Measurements from ENCODE around the gene ABCB6.

The ABCB6 gene

DNA sequence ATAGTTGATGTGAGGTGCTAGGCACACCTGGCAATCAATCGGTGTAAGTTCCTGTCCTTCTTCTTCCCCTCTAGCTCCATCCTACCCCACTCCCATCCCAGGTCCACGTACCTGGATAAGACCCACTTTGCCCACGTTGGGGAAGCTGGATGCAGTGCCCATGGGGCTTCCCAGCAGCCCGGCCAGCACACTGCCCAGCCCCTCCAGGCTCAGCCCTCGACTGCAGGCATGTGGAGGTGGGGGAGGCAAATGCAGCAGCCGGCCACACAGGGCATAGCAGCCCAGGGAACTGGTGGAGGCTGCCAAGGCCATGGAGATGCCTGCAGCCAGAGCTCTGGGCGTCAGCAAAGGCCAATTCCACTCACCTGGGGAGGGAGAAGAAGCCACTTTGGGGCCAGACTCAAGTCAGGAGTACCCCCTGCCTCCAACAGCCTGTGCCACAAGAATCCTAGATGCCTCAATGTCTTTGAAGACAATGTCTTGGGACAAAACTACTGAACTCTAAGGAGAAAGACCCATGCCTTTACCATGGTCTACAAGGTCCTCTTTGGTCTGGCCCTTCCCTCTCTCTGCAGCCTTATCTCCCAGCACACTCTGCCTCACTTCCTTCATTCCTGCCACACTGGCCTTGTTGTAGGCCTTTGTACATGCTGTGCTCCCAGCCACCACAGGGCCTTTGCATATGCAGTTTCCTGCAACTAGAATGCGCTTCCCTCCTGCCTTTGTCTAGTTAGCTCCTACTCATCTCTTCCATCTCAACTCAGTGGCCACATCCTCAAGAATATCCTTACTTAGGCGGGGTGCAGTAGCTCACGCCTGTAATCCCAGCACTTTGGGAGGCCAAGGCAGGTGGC is 53.5 kb downstream of the ABCB6 start:
- DNase-seq, result no peak

DNA sequence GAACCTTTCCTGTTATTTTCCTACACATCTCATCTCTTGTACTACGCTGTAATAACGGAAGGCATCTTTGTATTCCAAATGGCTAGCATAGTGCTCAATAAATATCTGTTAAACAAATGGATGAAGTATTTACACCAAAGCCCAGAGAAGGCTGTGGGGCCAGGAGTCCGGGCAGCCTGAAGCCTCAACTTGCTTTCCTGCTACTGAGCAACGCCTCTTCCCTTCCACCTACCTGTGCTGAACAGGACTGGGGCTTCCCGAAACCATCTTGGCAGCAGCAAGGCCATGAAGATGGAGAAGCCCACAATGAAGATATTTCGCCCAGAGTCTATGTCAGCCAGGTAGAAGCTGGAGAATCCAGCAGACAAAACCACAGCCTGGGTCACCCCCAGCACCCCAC is 55.6 kb downstream of the ABCB6 start:
- DNase-seq, result no peak

DNA sequence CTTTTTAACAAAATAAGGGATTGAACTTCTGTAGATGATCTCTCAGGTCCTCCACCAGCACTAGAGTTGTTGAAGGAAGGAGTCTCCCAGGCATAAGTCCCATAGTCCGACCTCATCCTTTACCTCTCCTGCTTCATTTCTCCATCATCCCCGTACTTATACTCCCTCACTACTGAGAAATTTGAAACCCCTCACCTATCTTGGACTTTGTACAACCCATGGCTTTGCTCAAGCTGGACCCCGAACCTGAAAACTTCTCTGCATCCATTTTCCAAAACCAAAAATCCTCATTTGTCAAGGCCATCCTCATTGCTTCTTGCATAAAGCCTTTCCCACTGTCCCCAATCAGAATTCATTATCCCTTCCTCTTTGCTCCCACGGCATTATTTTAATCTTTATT is 57.7 kb downstream of the ABCB6 start:
- DNase-seq, result no peak

DNA sequence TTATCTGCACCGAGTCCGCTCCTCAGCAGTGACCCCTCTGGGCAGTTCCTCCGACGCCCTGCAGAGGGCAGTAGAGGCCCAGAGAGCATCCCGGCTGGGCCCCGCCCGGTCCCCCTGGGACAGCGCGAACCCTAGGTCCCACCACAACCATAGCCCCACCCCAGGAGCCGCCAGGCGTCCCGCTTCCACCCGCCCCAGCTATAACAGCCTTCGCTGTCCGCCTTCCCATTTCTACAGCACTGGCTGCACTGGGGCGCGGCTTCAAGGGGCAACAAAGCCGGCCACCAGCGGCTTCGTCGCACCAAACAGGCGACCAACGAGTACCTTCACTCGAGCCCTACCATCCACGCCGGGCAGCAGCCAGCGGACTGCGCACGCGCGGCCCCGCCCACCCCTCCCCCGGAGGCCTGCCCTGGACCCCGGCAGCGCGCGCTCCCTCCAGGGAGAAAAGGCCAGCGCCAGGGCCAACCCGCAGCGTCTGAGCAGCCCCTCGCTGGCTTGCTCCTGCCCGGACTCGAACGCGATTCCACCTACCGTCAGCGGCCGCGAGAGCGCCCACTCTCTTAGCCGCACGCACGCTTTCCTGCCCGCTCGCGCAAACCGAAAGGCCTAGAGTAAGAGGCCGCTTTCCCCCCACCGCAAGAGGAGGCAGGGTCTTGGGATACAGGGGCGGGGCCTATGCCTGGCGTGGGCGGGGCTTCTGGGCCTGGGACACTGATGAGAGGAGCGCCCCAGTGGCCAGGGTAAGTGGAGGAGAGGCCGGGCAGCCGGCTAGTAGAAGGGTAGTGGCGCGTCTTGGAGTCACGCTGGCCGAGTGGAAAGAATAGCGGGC is 58.4 kb downstream of the ABCB6 start, which contains the start of gene NHEJ1:
Gene NHEJ1 (minus strand): TSS at position 630 of the 832 bp plus-strand sequence. CDS start 2,453 bp downstream, outside the sequence.
- peak; percentile 89 for DNase-seq
